ENCODE measurements around the gene AUTS2.

AUTS2 gene

GRCh38 chr7:70734411-70734810 is 1136.1 kb downstream of the AUTS2 start:
- no peak for FAIRE-seq
- no peak for DNase-seq (ENCODE audit: insufficient read length, low spot score)

DNA sequence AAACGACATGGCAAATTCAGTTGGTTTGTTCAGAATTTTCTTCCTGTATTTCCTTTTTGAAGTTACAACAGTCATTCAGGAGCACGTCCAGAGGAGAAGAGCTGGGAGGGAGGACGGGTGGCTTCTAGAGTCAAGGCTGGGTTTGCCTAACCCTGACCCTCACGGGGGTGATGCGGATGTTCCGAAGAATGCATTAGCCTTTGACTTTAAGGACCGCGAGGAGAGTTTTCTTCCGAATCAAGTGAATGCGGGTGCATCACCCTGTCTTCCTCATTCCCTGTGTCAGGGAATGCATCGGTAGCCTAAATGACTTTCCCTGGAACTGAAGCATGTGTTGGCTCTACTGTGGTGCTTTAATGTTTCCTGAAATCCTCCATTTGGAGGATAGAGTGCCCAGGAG is 1137.0 kb downstream of the AUTS2 start:
- FAIRE-seq (no peak), DNase-seq (ENCODE audit: insufficient read length, low spot score) (no peak)
- TF ChIP-seq PAX5 (IDR thresholded peaks at IDR 0.05; ENCODE audit: insufficient read depth, low read length, severe bottlenecking) (no peak), POLR2AphosphoS5 (IDR thresholded peaks at IDR 0.05; ENCODE audit: low read depth, low read length) (no peak), POLR2A (IDR thresholded peaks at IDR 0.05; ENCODE audit: low read depth, low read length) (no peak), POU2F2 (IDR thresholded peaks at IDR 0.05; ENCODE audit: low read depth, low read length) (no peak), SPI1 (IDR thresholded peaks at IDR 0.05; ENCODE audit: low read depth, low read length) (no peak), TAF1 (IDR thresholded peaks at IDR 0.05; ENCODE audit: low read depth, low read length) (no peak)

More at GRCh38 chr7:70734411-70734810, 1136.1 kb downstream of the AUTS2 start:
- TF ChIP-seq POLR2A (IDR thresholded peaks at IDR 0.05; ENCODE audit: low read depth, low read length), result no peak
- TF ChIP-seq SPI1 (IDR thresholded peaks at IDR 0.05; ENCODE audit: low read depth, low read length), result no peak
- TF ChIP-seq PAX5 (IDR thresholded peaks at IDR 0.05; ENCODE audit: insufficient read depth, low read length, severe bottlenecking), result no peak
- TF ChIP-seq TAF1 (IDR thresholded peaks at IDR 0.05; ENCODE audit: low read depth, low read length), result no peak
- no peak for TF ChIP-seq POLR2AphosphoS5 (IDR thresholded peaks at IDR 0.05; ENCODE audit: low read depth, low read length)
- no peak for TF ChIP-seq POU2F2 (IDR thresholded peaks at IDR 0.05; ENCODE audit: low read depth, low read length)

DNA sequence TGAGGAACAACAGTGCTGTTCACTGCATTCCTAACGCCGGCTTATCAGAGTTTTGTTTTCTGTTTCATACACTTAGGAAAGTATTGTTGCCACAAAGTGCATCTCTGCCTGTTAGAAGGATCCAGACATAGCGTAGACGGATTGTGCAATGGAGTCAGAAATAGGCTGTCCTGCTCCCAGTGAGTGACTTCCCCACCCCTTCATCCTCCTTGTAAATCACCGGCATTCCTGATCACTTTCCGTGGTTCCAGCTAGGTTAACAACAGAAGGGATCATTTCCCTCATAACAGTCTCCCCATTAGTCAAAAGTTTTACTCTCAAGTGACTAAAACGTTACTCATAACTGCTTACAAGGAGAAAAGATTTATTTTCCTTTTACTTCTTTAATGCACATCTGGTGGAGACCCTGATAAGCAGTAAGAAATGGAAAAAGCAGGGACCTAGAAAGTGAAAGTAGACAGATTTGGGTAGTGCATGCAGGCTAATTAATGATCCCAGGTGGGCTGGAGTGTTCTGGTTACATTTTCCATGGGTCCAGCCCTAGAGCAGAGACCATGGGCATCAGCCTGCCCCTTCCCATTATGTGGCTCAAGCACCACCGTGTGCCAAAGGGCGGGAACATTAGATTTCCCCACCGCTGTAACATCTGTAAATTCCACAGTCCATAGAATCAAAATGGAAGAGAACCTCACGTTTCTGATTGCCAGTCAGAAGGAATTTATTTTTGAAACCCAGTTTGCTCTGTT is 1138.6 kb downstream of the AUTS2 start:
- DNase-seq (ENCODE audit: insufficient read length, low spot score) (no peak), FAIRE-seq (peak; percentile 70)
- TF ChIP-seq POU2F2 (IDR thresholded peaks at IDR 0.05; ENCODE audit: low read depth, low read length) (no peak), POLR2A (IDR thresholded peaks at IDR 0.05; ENCODE audit: low read depth, low read length) (no peak), TAF1 (IDR thresholded peaks at IDR 0.05; ENCODE audit: low read depth, low read length) (no peak), SPI1 (IDR thresholded peaks at IDR 0.05; ENCODE audit: low read depth, low read length) (no peak), PAX5 (IDR thresholded peaks at IDR 0.05; ENCODE audit: insufficient read depth, low read length, severe bottlenecking) (no peak), POLR2AphosphoS5 (IDR thresholded peaks at IDR 0.05; ENCODE audit: low read depth, low read length) (no peak)

DNA sequence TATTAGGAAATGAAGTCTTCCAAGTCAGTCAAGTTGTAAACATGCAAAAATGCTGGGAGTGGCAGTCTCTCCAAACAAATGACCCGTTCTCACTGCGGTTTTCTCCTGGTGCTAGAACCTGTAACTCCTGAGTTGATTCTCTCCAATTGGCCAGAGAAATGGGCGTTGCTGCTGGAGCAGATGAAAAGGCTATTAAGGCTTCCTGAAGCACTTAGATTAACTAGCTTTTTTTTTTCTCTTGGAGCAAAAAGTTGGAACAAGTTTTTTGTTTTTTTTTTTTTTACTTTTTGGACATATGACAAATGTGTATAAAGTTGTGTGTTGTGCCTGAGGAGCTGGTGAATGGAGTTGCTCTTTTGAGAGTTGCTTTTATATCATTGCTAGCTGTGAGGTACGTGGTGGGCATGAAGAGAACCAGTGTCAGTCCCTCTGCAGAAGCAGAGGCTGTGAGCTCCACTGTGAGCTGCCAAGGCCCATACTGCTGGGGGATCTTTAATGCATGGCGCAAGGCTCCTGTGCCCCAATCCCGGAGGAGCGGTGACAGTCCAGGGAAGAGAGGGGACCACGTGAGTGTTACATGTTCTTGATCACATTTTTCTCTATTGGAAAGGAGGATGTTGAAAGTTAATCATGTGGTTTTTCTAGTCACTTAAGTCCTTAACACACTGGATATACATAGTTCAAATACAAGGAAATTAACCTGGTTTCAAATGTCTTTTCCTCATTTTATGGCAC is 1140.0 kb downstream of the AUTS2 start:
- DNase-seq (ENCODE audit: insufficient read length, low spot score), result no peak
- no peak for FAIRE-seq
- TF ChIP-seq PAX5 (IDR thresholded peaks at IDR 0.05; ENCODE audit: insufficient read depth, low read length, severe bottlenecking) (no peak), POLR2A (IDR thresholded peaks at IDR 0.05; ENCODE audit: low read depth, low read length) (no peak), TAF1 (IDR thresholded peaks at IDR 0.05; ENCODE audit: low read depth, low read length) (no peak), POLR2AphosphoS5 (IDR thresholded peaks at IDR 0.05; ENCODE audit: low read depth, low read length) (no peak), SPI1 (IDR thresholded peaks at IDR 0.05; ENCODE audit: low read depth, low read length) (no peak), POU2F2 (IDR thresholded peaks at IDR 0.05; ENCODE audit: low read depth, low read length) (no peak)

DNA sequence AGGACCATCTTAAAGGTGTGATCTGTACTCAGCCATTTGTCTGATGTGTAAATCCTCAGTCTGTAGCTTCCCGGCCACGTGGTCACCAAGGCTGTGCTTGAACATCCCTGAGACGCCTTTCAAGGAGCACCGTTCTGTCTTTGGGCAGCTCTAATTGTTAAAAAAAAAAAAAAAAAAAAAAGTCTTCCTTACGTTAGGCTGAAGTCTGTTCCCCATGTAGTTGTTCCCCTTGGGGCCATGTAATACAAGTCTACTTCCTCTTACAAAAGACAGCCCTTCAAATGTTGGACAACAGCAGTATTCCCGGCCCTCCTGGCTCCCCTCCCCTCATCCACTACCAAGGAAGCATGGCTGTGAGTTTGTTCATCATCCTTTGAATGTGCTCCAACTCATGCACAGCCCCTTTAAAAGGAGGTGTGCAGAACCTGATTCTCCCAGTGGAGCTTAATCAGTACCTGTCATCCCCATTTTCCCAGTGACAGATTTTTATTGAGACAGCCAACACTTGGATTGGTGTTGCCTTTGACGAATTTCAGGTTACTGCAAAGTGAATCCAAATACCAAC is 1141.5 kb downstream of the AUTS2 start:
- TF ChIP-seq SPI1 (IDR thresholded peaks at IDR 0.05; ENCODE audit: low read depth, low read length) (no peak), POU2F2 (IDR thresholded peaks at IDR 0.05; ENCODE audit: low read depth, low read length) (no peak), PAX5 (IDR thresholded peaks at IDR 0.05; ENCODE audit: insufficient read depth, low read length, severe bottlenecking) (no peak), POLR2A (IDR thresholded peaks at IDR 0.05; ENCODE audit: low read depth, low read length) (no peak), TAF1 (IDR thresholded peaks at IDR 0.05; ENCODE audit: low read depth, low read length) (no peak), POLR2AphosphoS5 (IDR thresholded peaks at IDR 0.05; ENCODE audit: low read depth, low read length) (no peak)
- FAIRE-seq, result no peak
- no peak for DNase-seq (ENCODE audit: insufficient read length, low spot score)

- DNase-seq (ENCODE audit: insufficient read length, low spot score) (no peak), FAIRE-seq (no peak)
- no peak for TF ChIP-seq POLR2AphosphoS5 (IDR thresholded peaks at IDR 0.05; ENCODE audit: low read depth, low read length)
- TF ChIP-seq POLR2A (IDR thresholded peaks at IDR 0.05; ENCODE audit: low read depth, low read length), result no peak
- no peak for TF ChIP-seq TAF1 (IDR thresholded peaks at IDR 0.05; ENCODE audit: low read depth, low read length)
- no peak for TF ChIP-seq SPI1 (IDR thresholded peaks at IDR 0.05; ENCODE audit: low read depth, low read length)
- no peak for TF ChIP-seq PAX5 (IDR thresholded peaks at IDR 0.05; ENCODE audit: insufficient read depth, low read length, severe bottlenecking)
- TF ChIP-seq POU2F2 (IDR thresholded peaks at IDR 0.05; ENCODE audit: low read depth, low read length), result no peak
Observed at GRCh38 chr7:70741666-70742065, 1143.4 kb downstream of the AUTS2 start.

DNA sequence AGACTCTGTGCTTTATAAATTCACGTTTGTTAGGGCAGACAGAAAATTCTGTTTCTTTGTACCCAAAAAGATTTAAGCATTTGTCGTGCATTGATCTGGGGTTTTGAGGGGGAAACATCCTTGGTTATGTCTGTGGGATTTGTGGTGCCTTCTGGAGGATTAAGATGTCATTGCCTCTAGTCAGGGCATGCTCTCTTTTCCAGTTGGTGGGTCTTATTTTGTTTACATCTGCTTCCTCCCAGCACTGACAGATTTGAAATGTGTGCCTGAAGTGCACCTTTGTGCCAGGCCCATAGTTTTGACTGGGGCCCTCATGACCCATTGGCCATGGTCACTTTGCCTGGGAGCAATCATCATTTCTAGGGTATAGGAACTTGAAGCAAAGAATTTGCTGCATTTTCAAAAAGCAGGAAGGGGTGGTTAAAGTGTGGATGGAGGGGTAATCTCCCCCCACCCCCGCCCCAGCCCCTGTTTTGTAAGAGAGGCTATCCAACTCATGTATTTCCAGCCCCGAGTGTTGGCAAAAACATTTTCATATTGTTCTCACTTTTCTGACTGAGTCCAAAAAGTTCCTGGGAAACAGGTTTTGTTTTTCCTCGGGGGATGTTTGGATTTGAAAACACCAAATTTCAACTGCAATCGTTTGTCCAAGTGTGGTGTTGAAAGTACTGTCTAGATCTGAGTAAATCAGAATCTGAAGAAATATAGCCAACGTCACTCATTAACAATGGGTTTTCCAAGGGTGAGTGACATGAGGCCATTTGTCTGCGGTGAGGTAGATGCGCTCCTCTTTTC is 1145.5 kb downstream of the AUTS2 start:
- no peak for TF ChIP-seq SPI1 (IDR thresholded peaks at IDR 0.05; ENCODE audit: low read depth, low read length)
- no peak for TF ChIP-seq TAF1 (IDR thresholded peaks at IDR 0.05; ENCODE audit: low read depth, low read length)
- no peak for TF ChIP-seq POU2F2 (IDR thresholded peaks at IDR 0.05; ENCODE audit: low read depth, low read length)
- no peak for TF ChIP-seq POLR2AphosphoS5 (IDR thresholded peaks at IDR 0.05; ENCODE audit: low read depth, low read length)
- no peak for TF ChIP-seq POLR2A (IDR thresholded peaks at IDR 0.05; ENCODE audit: low read depth, low read length)
- no peak for TF ChIP-seq PAX5 (IDR thresholded peaks at IDR 0.05; ENCODE audit: insufficient read depth, low read length, severe bottlenecking)
- FAIRE-seq (no peak), DNase-seq (ENCODE audit: insufficient read length, low spot score) (no peak)

DNA sequence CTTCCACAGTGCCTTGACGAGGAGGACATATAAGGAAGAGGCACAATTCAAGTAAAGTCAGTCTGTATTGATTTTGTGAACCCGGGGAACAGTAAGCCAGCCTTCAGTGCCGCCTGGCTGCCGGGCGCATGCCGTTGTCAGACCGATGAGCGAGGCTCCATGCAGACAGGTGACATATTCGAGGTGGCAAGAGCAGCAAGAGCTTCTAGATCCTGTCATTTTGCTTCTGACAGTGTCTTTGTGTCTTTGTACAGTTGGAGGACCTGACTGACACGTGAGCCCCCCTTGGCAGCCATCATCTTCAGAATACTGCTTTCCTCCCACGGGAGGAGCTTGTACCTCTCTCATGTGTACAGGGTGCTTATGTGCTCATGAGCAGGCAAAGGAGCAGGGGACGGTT is 1146.2 kb downstream of the AUTS2 start:
- TF ChIP-seq POLR2AphosphoS5 (IDR thresholded peaks at IDR 0.05; ENCODE audit: low read depth, low read length), result no peak
- TF ChIP-seq SPI1 (IDR thresholded peaks at IDR 0.05; ENCODE audit: low read depth, low read length), result no peak
- no peak for TF ChIP-seq TAF1 (IDR thresholded peaks at IDR 0.05; ENCODE audit: low read depth, low read length)
- no peak for TF ChIP-seq POU2F2 (IDR thresholded peaks at IDR 0.05; ENCODE audit: low read depth, low read length)
- TF ChIP-seq PAX5 (IDR thresholded peaks at IDR 0.05; ENCODE audit: insufficient read depth, low read length, severe bottlenecking), result no peak
- TF ChIP-seq POLR2A (IDR thresholded peaks at IDR 0.05; ENCODE audit: low read depth, low read length), result no peak

More for the DNA sequence above, 1146.2 kb downstream of the AUTS2 start:
- no peak for FAIRE-seq
- DNase-seq (ENCODE audit: insufficient read length, low spot score), result no peak

Measured in GM12891 (cell line).